HFF-Myc (cell line): ENCODE results near the gene MLPH.
A peak's percentile ranks its signal among the peaks of the same experiment; 100 is the strongest.

Experiments used
- DNase-seq: peaks from one replicate; pipeline ENCODE4 v3.0.0-alpha.2; 2011; ENCODE audit warnings: low read depth; ENCODE audit errors: extremely low read depth
- H3K4me3 ChIP-seq: replicated peaks from 2 replicates; pipeline ENCODE4 v1.5.1; 2011; ENCODE audit warnings: low read depth, mild to moderate bottlenecking, control low read depth, low read length
- TF ChIP-seq, protein P1 (sequence below): IDR thresholded peaks from 2 replicates; pipeline ENCODE4 v1.5.1; 2012; ENCODE audit warnings: mild to moderate bottlenecking, low read depth, low read length, control low read depth; ENCODE audit errors: missing control alignments

MLPH gene

GRCh38 chr2:237509905-237510304 is 22.9 kb downstream of the MLPH start:
- H3K4me3 ChIP-seq = no peak overlapping the region
- TF ChIP-seq, protein P1, sequence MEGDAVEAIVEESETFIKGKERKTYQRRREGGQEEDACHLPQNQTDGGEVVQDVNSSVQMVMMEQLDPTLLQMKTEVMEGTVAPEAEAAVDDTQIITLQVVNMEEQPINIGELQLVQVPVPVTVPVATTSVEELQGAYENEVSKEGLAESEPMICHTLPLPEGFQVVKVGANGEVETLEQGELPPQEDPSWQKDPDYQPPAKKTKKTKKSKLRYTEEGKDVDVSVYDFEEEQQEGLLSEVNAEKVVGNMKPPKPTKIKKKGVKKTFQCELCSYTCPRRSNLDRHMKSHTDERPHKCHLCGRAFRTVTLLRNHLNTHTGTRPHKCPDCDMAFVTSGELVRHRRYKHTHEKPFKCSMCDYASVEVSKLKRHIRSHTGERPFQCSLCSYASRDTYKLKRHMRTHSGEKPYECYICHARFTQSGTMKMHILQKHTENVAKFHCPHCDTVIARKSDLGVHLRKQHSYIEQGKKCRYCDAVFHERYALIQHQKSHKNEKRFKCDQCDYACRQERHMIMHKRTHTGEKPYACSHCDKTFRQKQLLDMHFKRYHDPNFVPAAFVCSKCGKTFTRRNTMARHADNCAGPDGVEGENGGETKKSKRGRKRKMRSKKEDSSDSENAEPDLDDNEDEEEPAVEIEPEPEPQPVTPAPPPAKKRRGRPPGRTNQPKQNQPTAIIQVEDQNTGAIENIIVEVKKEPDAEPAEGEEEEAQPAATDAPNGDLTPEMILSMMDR = no peak
- DNase-seq = no peak

- no peak overlapping the region for H3K4me3 ChIP-seq
- DNase-seq = no peak
- TF ChIP-seq, protein P1 = no peak
Measured at GRCh38 chr2:237510502-237511217, 23.6 kb downstream of the MLPH start.

DNA sequence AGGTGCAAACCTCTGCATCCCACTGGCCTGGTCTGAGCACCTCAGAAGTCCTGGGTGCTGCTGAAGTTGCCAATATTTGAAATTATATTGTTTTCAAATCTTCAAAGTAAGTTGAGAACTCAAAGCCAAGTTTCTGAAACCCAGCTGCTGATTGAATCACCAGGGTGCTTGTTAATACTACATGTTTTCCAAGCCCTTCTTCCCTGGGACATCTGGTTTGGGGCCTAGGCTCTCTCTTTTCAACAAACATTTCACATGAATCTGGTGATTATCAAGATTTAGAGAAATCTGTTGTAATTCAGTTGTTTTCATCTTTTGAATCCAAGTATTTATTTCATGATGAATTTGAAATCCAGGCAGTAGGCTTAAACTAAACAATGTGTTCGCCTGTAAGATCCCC is 24.4 kb downstream of the MLPH start:
- H3K4me3 ChIP-seq = no peak overlapping the region
- TF ChIP-seq, protein P1 = no peak
- DNase-seq = no peak

- no peak for DNase-seq
- H3K4me3 ChIP-seq = no peak overlapping the region
- TF ChIP-seq, protein P1 = no peak
Measured at GRCh38 chr2:237511885-237512405, 24.9 kb downstream of the MLPH start.

DNA sequence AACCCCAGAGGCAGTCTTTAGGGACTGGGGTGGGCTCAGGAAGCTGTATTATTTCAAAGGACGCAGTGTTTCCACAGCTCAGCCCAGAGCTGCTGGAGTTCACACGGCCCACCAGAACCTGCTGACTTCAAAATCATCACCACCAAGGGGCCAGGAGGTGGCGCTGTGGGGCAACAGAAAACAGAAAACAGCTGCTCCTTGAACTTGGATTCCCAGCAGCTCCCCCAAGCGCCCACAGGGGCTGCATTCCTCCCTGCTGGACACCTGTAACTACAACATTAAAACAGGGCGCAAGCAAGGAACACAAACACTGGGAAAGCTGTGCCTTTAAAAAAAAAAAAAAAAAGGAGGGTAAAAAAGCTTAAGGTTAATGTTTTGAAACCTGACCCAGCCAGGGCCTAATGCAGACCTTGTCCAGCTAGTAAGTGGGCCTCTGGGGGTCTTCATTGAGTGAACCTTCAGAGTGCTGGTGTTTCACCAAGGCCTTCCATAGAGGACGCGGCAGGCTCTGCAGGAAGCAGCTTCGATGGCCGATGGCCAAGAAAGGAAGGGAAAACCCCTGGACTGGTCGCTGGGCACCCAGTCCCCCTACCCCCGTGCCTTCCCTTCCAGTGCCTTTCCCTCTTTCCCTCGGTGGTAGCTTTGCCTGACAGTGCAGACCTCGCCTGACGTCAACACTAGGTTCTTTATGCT is 25.9 kb downstream of the MLPH start:
- DNase-seq = peak; percentile 77
- no peak overlapping the region for H3K4me3 ChIP-seq
- TF ChIP-seq, protein P1 = peak; percentile 92

GRCh38 chr2:237513693-237514092 is 26.6 kb downstream of the MLPH start:
- no peak for DNase-seq
- H3K4me3 ChIP-seq = no peak overlapping the region
- TF ChIP-seq, protein P1 = no peak
